RWPE1 (cell line): ENCODE results near the gene CACHD1.

Experiments
- CTCF ChIA-PET: fragments of 350-600 bp; sonication (Branson Sonifier 250); formaldehyde crosslinking; extraction: SDS; loops from one replicate; lab custom pipeline; 2021; lab: Yijun Ruan, JAX
- POLR2A ChIA-PET: fragments of 400-600 bp; formaldehyde crosslinking; extraction: SDS; loops from one replicate; lab custom pipeline; 2020; ENCODE audit warnings: antibody characterized with exemption; ENCODE audit not compliant: low non-redundant PET; lab: Yijun Ruan, JAX
- DNase-seq: peaks from one replicate; pipeline ENCODE4 v3.0.0; 2012; ENCODE audit warnings: low spot score
- H3K27ac ChIP-seq: fragments of 450-650 bp; 2 replicates; pipeline ENCODE4 v1.5.1; 2017
- TF ChIP-seq, protein P1 (sequence below): fragments of 450-650 bp; conservative IDR thresholded peaks from 2 replicates; pipeline ENCODE4 v1.5.1; 2017; ENCODE audit warnings: low read depth, mild to moderate bottlenecking

Gene CACHD1

DNA sequence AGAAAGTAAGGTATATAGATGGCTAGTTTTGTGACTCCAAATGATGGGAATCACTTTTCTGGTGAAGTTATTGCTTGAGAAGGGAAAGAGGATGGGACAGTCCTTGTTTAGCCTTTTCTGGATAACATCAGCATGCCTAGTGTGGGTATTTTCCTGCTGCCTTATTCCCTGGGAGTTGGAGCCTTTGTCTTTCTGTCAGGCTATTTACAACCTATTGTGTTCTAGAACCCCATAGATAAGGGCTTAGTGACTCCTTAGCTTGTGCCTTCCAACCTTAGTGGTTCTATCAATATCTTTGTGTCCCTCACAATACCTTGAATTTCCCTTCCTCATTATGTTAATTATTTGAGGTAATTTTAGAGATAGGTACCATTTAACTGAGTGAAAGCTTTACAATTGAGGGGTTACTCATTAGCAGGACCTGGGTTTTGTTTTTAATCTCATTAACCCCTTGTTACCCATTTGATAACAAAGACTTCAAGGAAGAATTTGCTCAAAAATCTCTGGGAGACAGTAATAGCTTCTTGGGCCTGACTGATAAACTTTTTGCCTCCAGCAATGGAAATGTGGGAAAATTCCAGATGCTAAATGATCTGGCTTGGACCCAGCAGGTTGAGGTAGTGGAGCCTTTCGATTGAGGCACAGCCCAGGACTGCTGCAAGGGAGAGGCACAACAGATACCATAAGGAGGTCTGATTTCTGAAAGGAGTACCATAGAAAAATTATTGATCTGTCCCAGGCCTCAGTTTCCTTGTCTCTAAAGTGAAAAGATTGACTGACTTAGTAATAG is 49.0 kb downstream of the CACHD1 start:
- TF ChIP-seq, protein P1, sequence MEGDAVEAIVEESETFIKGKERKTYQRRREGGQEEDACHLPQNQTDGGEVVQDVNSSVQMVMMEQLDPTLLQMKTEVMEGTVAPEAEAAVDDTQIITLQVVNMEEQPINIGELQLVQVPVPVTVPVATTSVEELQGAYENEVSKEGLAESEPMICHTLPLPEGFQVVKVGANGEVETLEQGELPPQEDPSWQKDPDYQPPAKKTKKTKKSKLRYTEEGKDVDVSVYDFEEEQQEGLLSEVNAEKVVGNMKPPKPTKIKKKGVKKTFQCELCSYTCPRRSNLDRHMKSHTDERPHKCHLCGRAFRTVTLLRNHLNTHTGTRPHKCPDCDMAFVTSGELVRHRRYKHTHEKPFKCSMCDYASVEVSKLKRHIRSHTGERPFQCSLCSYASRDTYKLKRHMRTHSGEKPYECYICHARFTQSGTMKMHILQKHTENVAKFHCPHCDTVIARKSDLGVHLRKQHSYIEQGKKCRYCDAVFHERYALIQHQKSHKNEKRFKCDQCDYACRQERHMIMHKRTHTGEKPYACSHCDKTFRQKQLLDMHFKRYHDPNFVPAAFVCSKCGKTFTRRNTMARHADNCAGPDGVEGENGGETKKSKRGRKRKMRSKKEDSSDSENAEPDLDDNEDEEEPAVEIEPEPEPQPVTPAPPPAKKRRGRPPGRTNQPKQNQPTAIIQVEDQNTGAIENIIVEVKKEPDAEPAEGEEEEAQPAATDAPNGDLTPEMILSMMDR = no peak
- no peak for DNase-seq
- no peak overlapping the region for H3K27ac ChIP-seq
- ChIA-PET CTCF (no interaction called here), POLR2A (no interaction called here)

DNA sequence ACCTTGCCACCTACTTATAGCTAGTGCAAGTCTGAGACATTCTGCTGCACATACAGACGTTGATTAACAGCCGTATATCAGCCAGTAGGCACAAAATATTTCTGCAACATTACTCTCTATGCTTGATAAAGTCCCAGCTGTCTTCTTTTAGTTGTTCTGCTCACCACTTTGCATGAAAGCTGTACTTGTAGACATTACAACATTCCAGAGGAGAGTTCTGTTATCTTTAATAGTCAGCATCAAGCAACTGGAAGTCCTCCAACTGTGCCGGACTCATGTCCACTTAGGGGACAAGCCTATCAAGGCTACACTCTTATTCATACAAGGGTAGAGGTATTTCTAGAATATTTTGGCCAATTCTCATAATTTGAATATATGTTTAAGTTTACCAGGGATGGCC is 50.0 kb downstream of the CACHD1 start:
- POLR2A ChIA-PET = no interaction called here
- CTCF ChIA-PET = interaction anchor here (0.5 kb wide), 1 partner anchor 112 kb away, joined by 3 read pairs; no protein-coding TSS in a partner anchor
- DNase-seq = no peak

GRCh38 chr1:64522740-64523139 is 52.8 kb downstream of the CACHD1 start:
- TF ChIP-seq, protein P1 = no peak
- H3K27ac ChIP-seq = no peak overlapping the region
- POLR2A ChIA-PET = no interaction called here
- CTCF ChIA-PET = no interaction called here
- no peak for DNase-seq

More for the DNA sequence above, 50.0 kb downstream of the CACHD1 start:
- TF ChIP-seq, protein P1 = no peak
- no peak overlapping the region for H3K27ac ChIP-seq

DNA sequence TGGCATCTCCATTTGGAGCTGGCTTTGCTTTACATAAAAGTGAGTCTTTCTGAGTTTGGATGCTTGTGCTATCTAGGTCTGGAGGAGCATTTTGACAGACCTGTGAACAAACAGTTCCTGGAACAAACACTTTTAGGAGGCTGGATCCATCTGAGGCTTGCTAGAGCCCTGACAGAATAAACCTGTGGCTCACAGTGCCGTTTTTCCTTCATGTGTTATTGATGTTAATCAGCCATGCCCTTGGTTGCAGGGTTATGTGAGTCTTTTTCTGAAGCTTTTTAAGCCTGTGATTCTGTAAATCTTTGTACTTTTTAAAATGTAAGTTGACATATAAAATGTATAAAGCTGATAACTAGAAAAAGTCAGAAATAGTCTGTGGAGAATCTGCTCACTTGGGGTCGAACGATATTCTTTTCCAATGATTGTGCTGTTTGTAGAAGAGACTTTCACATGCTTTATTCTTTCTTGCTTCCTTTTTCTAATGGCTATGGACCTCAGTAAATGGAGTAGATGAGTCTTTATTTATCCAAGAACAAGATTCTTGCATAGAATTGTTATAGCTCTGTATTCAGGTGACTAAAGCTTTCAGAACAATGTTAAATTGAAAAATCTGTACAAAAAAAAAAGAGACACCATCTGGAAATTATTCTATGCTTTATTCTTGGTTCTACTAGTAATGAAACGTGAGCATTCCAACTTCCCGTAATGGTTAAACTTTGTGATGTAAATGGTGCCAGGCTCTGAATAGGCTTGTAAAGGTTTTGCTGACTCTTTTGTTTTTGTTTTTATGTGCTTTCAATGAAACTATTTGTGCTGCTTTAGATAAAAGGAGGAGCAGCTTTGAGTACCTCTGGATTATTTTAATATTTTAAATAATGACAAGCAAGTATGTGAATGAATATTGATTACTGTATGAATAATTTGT is 53.7 kb downstream of the CACHD1 start:
- ChIA-PET CTCF (no interaction called here), POLR2A (no interaction called here)
- no peak overlapping the region for H3K27ac ChIP-seq
- no peak for DNase-seq
- TF ChIP-seq, protein P1 = no peak

DNA sequence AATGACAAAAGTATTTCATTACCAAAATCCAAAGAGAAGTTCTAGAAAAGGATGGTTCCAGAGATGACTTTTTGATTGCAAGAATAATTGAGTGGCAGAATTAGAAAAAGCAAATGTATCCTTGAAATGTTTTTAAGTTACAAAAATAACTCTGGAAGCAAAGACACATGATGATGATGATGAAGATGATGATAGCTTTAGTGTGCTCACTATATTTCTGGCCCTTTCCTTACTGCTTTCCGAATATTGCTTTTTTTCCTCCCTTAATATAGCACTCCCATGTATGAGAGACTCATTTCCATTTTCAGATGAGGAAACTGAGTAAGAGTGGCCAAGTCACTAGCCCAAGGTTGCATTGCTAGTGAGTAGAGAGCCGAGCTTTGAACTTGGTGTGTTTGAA is 54.7 kb downstream of the CACHD1 start:
- POLR2A ChIA-PET = no interaction called here
- DNase-seq = no peak
- TF ChIP-seq, protein P1 = no peak
- H3K27ac ChIP-seq = no peak overlapping the region
- CTCF ChIA-PET = no interaction called here

GRCh38 chr1:64525116-64525686 is 55.3 kb downstream of the CACHD1 start:
- H3K27ac ChIP-seq = no peak overlapping the region
- CTCF ChIA-PET = interaction anchor here (0.6 kb wide), 1 partner anchor 1091 kb away, joined by 4 read pairs; no protein-coding TSS in a partner anchor
- DNase-seq = no peak
- POLR2A ChIA-PET = no interaction called here
- TF ChIP-seq, protein P1 = no peak
